Ovary (tissue), 9 donors: ENCODE results near the gene ADGRG3. TPM values are rescaled to one million over a fixed set of nuclear protein-coding genes. Genes with fewer than 3 reads are reported as not detected.

Experiments used
- DNase-seq, 5 donors: peaks; one replicate each; pipeline ENCODE4 v3.0.0-alpha.2; 2019 to 2020
- H3K27ac ChIP-seq, 2 donors: fragments of 200-600 bp; one replicate each; pipeline versions ENCODE4 v1.5.1 to v1.8.0; 2019 to 2022
- H3K27me3 ChIP-seq: fragments of 200-600 bp; one replicate; pipeline ENCODE4 v1.8.0; 2022
- H3K36me3 ChIP-seq: fragments of 200-600 bp; sonication (generic); one replicate; pipeline ENCODE4 v1.5.1; 2019
- H3K4me1 ChIP-seq: one replicate; pipeline ENCODE4 v1.8.1; 2013; ENCODE audit warnings: mild to moderate bottlenecking, moderate library complexity; ENCODE audit not compliant: insufficient read depth
- H3K4me3 ChIP-seq: fragments of 200-600 bp; sonication (generic); one replicate; pipeline ENCODE4 v1.5.1; 2017
- H3K9me3 ChIP-seq, 2 donors: fragments of 200-600 bp in 1 of 2; sonication (generic) in 1 of 2; one replicate each; pipeline versions ENCODE4 v1.5.1 to v1.8.1; 2013 to 2019; ENCODE audit warnings: mild to moderate bottlenecking in 1 of 2, moderate library complexity in 1 of 2
- CTCF ChIP-seq, 3 donors: fragments of 450-650 bp in 2 of 3; fragments of 200-600 bp in 1 of 3; IDR thresholded peaks; one replicate each; pipeline versions ENCODE4 v1.5.1 to v1.8.0; 2016 to 2022; ENCODE audit warnings: antibody characterized with exemption in 3 of 3, mild to moderate bottlenecking in 1 of 3
- EP300 ChIP-seq: sonication (generic); formaldehyde crosslinking; IDR thresholded peaks from one replicate; pipeline ENCODE4 v1.6.1; 2017; ENCODE audit warnings: antibody characterized with exemption
- POLR2A ChIP-seq: fragments of 450-650 bp; IDR thresholded peaks from one replicate; pipeline ENCODE4 v1.6.1; 2017; ENCODE audit warnings: antibody characterized with exemption, mild to moderate bottlenecking, moderate library complexity
- WGBS, 3 donors: extraction: QIAGEN DNeasy Blood & Tissue Kit in 1 of 3; methylation state at CpG; one replicate each; pipeline versions ENCODE4 v1.1.5 to v1.1.7; 2013 to 2017; 5-methylcytosine and 5-hydroxymethylcytosine counted together
- intact Hi-C, 4 donors: fragments of 100-400 bp; cut with DNase I; formaldehyde crosslinking; loops; one replicate each; pipeline versions ENCODE4 v1.11.0 to v1.15.1; 2022 to 2023
- polyA plus RNA-seq, 2 donors: library from polyadenylated mRNA; stranded (reverse); fragments of 200-250 nt in 1 of 2; fragments of 350-450 nt in 1 of 2; fragmentation: Illumina TruSeq in 1 of 2; extraction: RNeasy Lipid Tissue Mini Kit (QIAGEN cat#74804) in 1 of 2; gene quantifications; one replicate each; pipeline ENCODE4 v1.2.3, GENCODE V29; 2013 to 2014
- total RNA-seq, 7 donors: library from RNA; depleted of rRNA in 2 of 7; stranded (reverse); fragments of >200 nt in 2 of 7; fragmentation: NEBNext Ultra II Directional in 3 of 7; extraction: Animal tissue kit (Norgen Biotek cat#: 25700) in 3 of 7; gene quantifications; one replicate each; pipeline versions ENCODE4 v1.1.0 to v1.2.4, GENCODE V29; 2016 to 2023
- donor health status: DM: no; HTN: no; CAD: no; lungs with moderate emphysema.
- donor health status: DM: no; HTN: no; CAD: no.
- donor health status: Bipolar disorder and iron deficiency.
- donor health status: DM: yes; HTN: yes; CAD: no.
- donor health status: DM: no; HTN: no; CAD: no.
- donor health status: DM: yes; HTN: yes; CAD: no.

The ADGRG3 gene
- total and polyA plus RNA-seq, 9 donors, result 0.40 to 1.7 (median 0.92) TPM

GRCh38 chr16:57704905-57705852 lies 37.1 kb downstream of the ADGRG3 start:
- no peaks in the 10 kb centered on the region for H3K27me3 ChIP-seq
- no peaks in the 10 kb centered on the region for H3K36me3 ChIP-seq
- TF ChIP-seq EP300 (no peak), POLR2A (no peak), CTCF (IDR thresholded peaks at IDR 0.05) (no peak)
- no peaks in the 10 kb centered on the region for H3K9me3 ChIP-seq
- H3K4me1 ChIP-seq, result no peaks in the 10 kb centered on the region
- 91 to 97% (median 93%) methylated on average over 4 of the region's 4 CpGs for WGBS, 3 donors
- no peak overlapping the region for H3K27ac ChIP-seq
- intact Hi-C loops, result no loop called here
- no peak for DNase-seq
- H3K4me3 ChIP-seq, result no peak overlapping the region

- intact Hi-C loops, result no loop called here
Observed at GRCh38 chr16:57706717-57707116, 38.6 kb downstream of the ADGRG3 start.

GRCh38 chr16:57707331-57707730 lies 39.2 kb downstream of the ADGRG3 start:
- H3K9me3 ChIP-seq, result no peaks in the 10 kb centered on the region
- 86 to 93% (median 87%) methylated on average over 11 of the region's 11 CpGs for WGBS, 3 donors
- no peak overlapping the region for H3K4me3 ChIP-seq
- no peaks in the 10 kb centered on the region for H3K4me1 ChIP-seq
- intact Hi-C loops, result no loop called here
- no peaks in the 10 kb centered on the region for H3K36me3 ChIP-seq
- H3K27me3 ChIP-seq, result no peaks in the 10 kb centered on the region
- DNase-seq, result no peak
- TF ChIP-seq POLR2A (no peak), EP300 (no peak), CTCF (IDR thresholded peaks at IDR 0.05) (no peak)
- H3K27ac ChIP-seq, result no peak overlapping the region

More at GRCh38 chr16:57706717-57707116, 38.6 kb downstream of the ADGRG3 start:
- H3K4me1 ChIP-seq, result no peaks in the 10 kb centered on the region
- 73 to 80% methylated on average over 1 of the region's 1 CpG; no CpG with 5 or more reads in 1 of the 3 donors for WGBS, 3 donors
- no peaks in the 10 kb centered on the region for H3K36me3 ChIP-seq
- H3K4me3 ChIP-seq, result no peak overlapping the region
- no peak overlapping the region for H3K27ac ChIP-seq
- H3K27me3 ChIP-seq, result no peaks in the 10 kb centered on the region
- TF ChIP-seq EP300 (no peak), POLR2A (no peak), CTCF (IDR thresholded peaks at IDR 0.05) (no peak)
- no peak for DNase-seq
- H3K9me3 ChIP-seq, result no peaks in the 10 kb centered on the region

GRCh38 chr16:57708168-57708567 lies 40.1 kb downstream of the ADGRG3 start:
- Histone ChIP-seq H3K4me1 (no peaks in the 10 kb centered on the region), H3K27me3 (no peaks in the 10 kb centered on the region), H3K9me3 (no peaks in the 10 kb centered on the region), H3K27ac (no peak overlapping the region), H3K36me3 (no peaks in the 10 kb centered on the region), H3K4me3 (no peak overlapping the region)
- no peak for DNase-seq
- WGBS, 3 donors, result 87 to 89% (median 87%) methylated on average over 3 of the region's 3 CpGs
- no peak for TF ChIP-seq EP300
- TF ChIP-seq CTCF (IDR thresholded peaks at IDR 0.05), result no peak
- no peak for TF ChIP-seq POLR2A
- intact Hi-C loops, result no loop called here
